Endodermal cell (in vitro differentiated cells): ENCODE results near the gene ATXN1. TPM values are rescaled to one million over a fixed set of nuclear protein-coding genes. Genes with fewer than 3 reads are reported as not detected.
A peak's percentile ranks its signal among the peaks of the same experiment; 100 is the strongest.

Source experiments
- DNase-seq: peaks from one replicate; pipeline ENCODE4 v3.0.0-alpha.2; 2017
- H3K27ac ChIP-seq: 2 replicates; pipeline ENCODE4 v1.5.1; 2013; ENCODE audit warnings: mild to moderate bottlenecking, low read depth, low read length, moderate library complexity
- H3K27me3 ChIP-seq: 2 replicates; pipeline ENCODE4 v1.6.1; 2013; ENCODE audit warnings: mild to moderate bottlenecking, low read length, moderate library complexity; ENCODE audit not compliant: insufficient read depth, control insufficient read depth, poor library complexity, severe bottlenecking
- H3K36me3 ChIP-seq: 2 replicates; pipeline ENCODE4 v1.7.0; 2013; ENCODE audit warnings: mild to moderate bottlenecking, low read length, moderate library complexity; ENCODE audit not compliant: control insufficient read depth, insufficient read depth
- H3K4me1 ChIP-seq: one replicate; pipeline ENCODE4 v1.7.0; 2013; ENCODE audit warnings: low read length; ENCODE audit not compliant: control insufficient read depth, insufficient read depth
- H3K4me3 ChIP-seq: 2 replicates; pipeline ENCODE4 v1.5.1; 2013; ENCODE audit warnings: mild to moderate bottlenecking, low read length, moderate library complexity
- H3K9ac ChIP-seq: 2 replicates; pipeline ENCODE4 v1.6.1; 2013; ENCODE audit warnings: mild to moderate bottlenecking, low read length, moderate library complexity; ENCODE audit not compliant: poor library complexity, severe bottlenecking; ENCODE audit errors: extremely low read depth
- H3K9me3 ChIP-seq: 2 replicates; pipeline ENCODE4 v1.6.1; 2013; ENCODE audit warnings: mild to moderate bottlenecking, low read length, moderate library complexity; ENCODE audit not compliant: control insufficient read depth
- H3K27ac Mint-ChIP-seq: 2 replicates; pipeline ENCODE4 v1.8.0; 2020; ENCODE audit warnings: mixed read lengths
- H3K27me3 Mint-ChIP-seq: 2 replicates; pipeline ENCODE4 v1.8.0; 2021; ENCODE audit warnings: mild to moderate bottlenecking, mixed read lengths; ENCODE audit not compliant: insufficient read depth
- H3K36me3 Mint-ChIP-seq: 2 replicates; pipeline ENCODE4 v1.8.0; 2020; ENCODE audit warnings: low read depth, mixed read lengths
- H3K4me1 Mint-ChIP-seq: 2 replicates; pipeline ENCODE4 v1.8.0; 2020; ENCODE audit warnings: mixed read lengths
- H3K4me3 Mint-ChIP-seq: 2 replicates; pipeline ENCODE4 v1.8.0; 2020; ENCODE audit warnings: mild to moderate bottlenecking, moderate library complexity, mixed read lengths
- H3K9me3 Mint-ChIP-seq: 2 replicates; pipeline ENCODE4 v1.8.0; 2020; ENCODE audit warnings: mild to moderate bottlenecking, mixed read lengths
- CTCF ChIP-seq: fragments of 200-600 bp; sonication (generic); conservative IDR thresholded peaks from 2 replicates; pipeline ENCODE4 v1.5.0; 2021; ENCODE audit warnings: antibody characterized with exemption, mild to moderate bottlenecking
- WGBS, 2 experiments: methylation state at CpG; one replicate each; pipeline versions ENCODE4 v1.1.5 to v1.1.7; 2013; ENCODE audit warnings: missing lambda C conversion rate in 2 of 2, mixed read lengths in 1 of 2; ENCODE audit not compliant: insufficient coverage in 1 of 2, insufficient read length in 1 of 2; 5-methylcytosine and 5-hydroxymethylcytosine counted together
- total RNA-seq, 2 donors: library from RNA; stranded (reverse); fragmentation: NEBNext Ultra II Directional in 1 of 2; extraction: Animal tissue kit (Norgen Biotek cat#: 25700) in 1 of 2; gene quantifications; 2 replicates in 1 of 2; 3 replicates in 1 of 2; pipeline ENCODE4 v1.2.1, GENCODE V29; 2021

The ATXN1 gene
- total RNA-seq, 2 donors from 2014 or later = 10.4 to 15.9 TPM

- 91% methylated on average over 5 of the region's 5 CpGs; no CpG with 5 or more reads in 1 of the 2 experiments for WGBS, 2 experiments
- Histone ChIP-seq H3K4me3 (no peak overlapping the region), H3K36me3 (no peaks in the 10 kb centered on the region), H3K27ac (no peak overlapping the region), H3K4me1 (no peaks in the 10 kb centered on the region), H3K9ac (no peak overlapping the region), H3K9me3 (no peaks in the 10 kb centered on the region), H3K27me3 (no peaks in the 10 kb centered on the region)
- no peaks in the 10 kb centered on the region for H3K4me1 Mint-ChIP-seq
- no peaks in the 10 kb centered on the region for H3K9me3 Mint-ChIP-seq
- no peak overlapping the region for H3K27ac Mint-ChIP-seq
- no peaks in the 10 kb centered on the region for H3K36me3 Mint-ChIP-seq
- no peaks in the 10 kb centered on the region for H3K27me3 Mint-ChIP-seq
- DNase-seq = peak; percentile 16
- H3K4me3 Mint-ChIP-seq = no peak overlapping the region
- TF ChIP-seq CTCF = no peak
Observed at GRCh38 chr6:16369989-16370388, 391.3 kb downstream of the ATXN1 start.

- no peaks in the 10 kb centered on the region for H3K9me3 Mint-ChIP-seq
- WGBS, 2 experiments = 85 to 90% methylated on average over 7 to 8 of the region's 8 CpGs
- no peaks in the 10 kb centered on the region for H3K27me3 Mint-ChIP-seq
- Histone ChIP-seq H3K4me3 (no peak overlapping the region), H3K9ac (no peak overlapping the region), H3K36me3 (no peaks in the 10 kb centered on the region), H3K27me3 (no peaks in the 10 kb centered on the region), H3K27ac (no peak overlapping the region), H3K9me3 (no peaks in the 10 kb centered on the region), H3K4me1 (no peaks in the 10 kb centered on the region)
- H3K4me3 Mint-ChIP-seq = no peak overlapping the region
- H3K36me3 Mint-ChIP-seq = no peaks in the 10 kb centered on the region
- no peak overlapping the region for H3K27ac Mint-ChIP-seq
- TF ChIP-seq CTCF = no peak
- peak; percentile 16 for DNase-seq
- H3K4me1 Mint-ChIP-seq = no peaks in the 10 kb centered on the region
Observed at GRCh38 chr6:16369140-16369745, 392.0 kb downstream of the ATXN1 start.

GRCh38 chr6:16367571-16367970 is 393.7 kb downstream of the ATXN1 start:
- no peak overlapping the region for H3K4me3 ChIP-seq
- no peak for TF ChIP-seq CTCF
- no peak overlapping the region for H3K27ac ChIP-seq
- H3K27me3 ChIP-seq = no peaks in the 10 kb centered on the region
- Mint-ChIP-seq H3K36me3 (no peaks in the 10 kb centered on the region), H3K27me3 (no peaks in the 10 kb centered on the region), H3K9me3 (no peaks in the 10 kb centered on the region), H3K27ac (no peak overlapping the region), H3K4me1 (no peaks in the 10 kb centered on the region), H3K4me3 (no peak overlapping the region)
- peak; percentile 24 for DNase-seq
- no peak overlapping the region for H3K9ac ChIP-seq
- H3K36me3 ChIP-seq = no peaks in the 10 kb centered on the region
- H3K9me3 ChIP-seq = no peaks in the 10 kb centered on the region
- 91 to 100% methylated on average over 1 to 3 of the region's 3 CpGs for WGBS, 2 experiments
- H3K4me1 ChIP-seq = no peaks in the 10 kb centered on the region
